Loucy (cell line): ENCODE measurements around the gene TUBD1.

Source experiments
- H2AFZ ChIP-seq: fragments of 200-600 bp; sonication (generic); 2 replicates; pipeline ENCODE4 v1.6.0; 2016; ENCODE audit warnings: antibody characterized with exemption, mild to moderate bottlenecking, low read length, moderate library complexity
- H3F3A ChIP-seq: fragments of 200-600 bp; 2 replicates; pipeline ENCODE4 v1.6.0; 2016; ENCODE audit warnings: antibody characterized with exemption, low read depth, mild to moderate bottlenecking
- H3K27me3 ChIP-seq: fragments of 200-600 bp; sonication (generic); 2 replicates; pipeline ENCODE4 v1.6.1; 2014; ENCODE audit warnings: low read length, mild to moderate bottlenecking; ENCODE audit not compliant: insufficient read depth, poor library complexity, severe bottlenecking
- H3K36me3 ChIP-seq: fragments of 200-600 bp; sonication (generic); 2 replicates; pipeline ENCODE4 v1.6.1; 2016; ENCODE audit warnings: low read length; ENCODE audit not compliant: insufficient read depth
- H3K4me1 ChIP-seq: fragments of 200-600 bp; sonication (generic); 2 replicates; pipeline ENCODE4 v1.5.1; 2014; ENCODE audit warnings: low read length, mild to moderate bottlenecking; ENCODE audit not compliant: insufficient read depth, poor library complexity, severe bottlenecking
- H3K4me2 ChIP-seq: fragments of 200-600 bp; sonication (generic); 2 replicates; pipeline ENCODE4 v1.6.0; 2014; ENCODE audit warnings: antibody characterized with exemption, low read length, low read depth, mild to moderate bottlenecking; ENCODE audit not compliant: poor library complexity, severe bottlenecking
- H3K4me3 ChIP-seq: fragments of 200-600 bp; sonication (generic); 2 replicates; pipeline ENCODE4 v1.5.1; 2014; ENCODE audit warnings: low read length, mild to moderate bottlenecking, mixed read lengths; ENCODE audit not compliant: poor library complexity, severe bottlenecking
- H3K79me2 ChIP-seq: fragments of 200-600 bp; sonication (generic); 2 replicates; pipeline ENCODE4 v1.6.1; 2014; ENCODE audit warnings: low read length; ENCODE audit not compliant: insufficient read depth
- H3K9ac ChIP-seq: fragments of 200-600 bp; sonication (generic); 2 replicates; pipeline ENCODE4 v1.6.0; 2014; ENCODE audit warnings: mild to moderate bottlenecking, low read depth, low read length, moderate library complexity; ENCODE audit not compliant: poor library complexity, severe bottlenecking
- H3K9me2 ChIP-seq: fragments of 200-600 bp; sonication (generic); replicated peaks from 2 replicates; pipeline ENCODE4 v1.6.1; 2016; ENCODE audit warnings: low read depth, low read length, mixed read lengths
- H3K9me3 ChIP-seq: fragments of 200-600 bp; sonication (generic); 2 replicates; pipeline ENCODE4 v1.6.1; 2014; ENCODE audit warnings: mild to moderate bottlenecking, antibody characterized with exemption, low read length, low read depth; ENCODE audit not compliant: insufficient read depth
- H4K20me1 ChIP-seq: fragments of 200-600 bp; sonication (generic); 2 replicates; pipeline ENCODE4 v1.6.0; 2014; ENCODE audit warnings: antibody characterized with exemption, low read length, mild to moderate bottlenecking; ENCODE audit not compliant: insufficient read depth, poor library complexity, severe bottlenecking
- CTCF ChIP-seq: fragments of 200-600 bp; sonication (generic); conservative IDR thresholded peaks from 2 replicates; pipeline ENCODE4 v1.5.1; 2014; ENCODE audit warnings: mild to moderate bottlenecking, antibody characterized with exemption, low read length
- EZH2phosphoT487 ChIP-seq: fragments of 200-600 bp; IDR thresholded peaks from 2 replicates; pipeline ENCODE4 v1.6.1; 2018; ENCODE audit warnings: antibody characterized with exemption, mild to moderate bottlenecking, moderate library complexity, borderline replicate concordance

TUBD1 gene

GRCh38 chr17:59814276-59814675 lies 78.5 kb downstream of the TUBD1 start:
- H3K9ac ChIP-seq = no peak overlapping the region

GRCh38 chr17:59812139-59812538 lies 80.6 kb downstream of the TUBD1 start:
- no peaks in the 10 kb centered on the region for H3K9me2 ChIP-seq
- H3K27me3 ChIP-seq = no peaks in the 10 kb centered on the region
- no peaks in the 10 kb centered on the region for H4K20me1 ChIP-seq
- no peak overlapping the region for H3K4me3 ChIP-seq
- TF ChIP-seq CTCF (no peak), EZH2phosphoT487 (no peak)
- H3K79me2 ChIP-seq = no peaks in the 10 kb centered on the region
- H3K9ac ChIP-seq = no peak overlapping the region
- peaks cover 5% of the 10 kb centered on the region; the same call in 1 of the 2 replicates for H3F3A ChIP-seq
- H2AFZ ChIP-seq = no peak overlapping the region
- H3K36me3 ChIP-seq = peaks cover 25% of the 10 kb centered on the region
- H3K4me1 ChIP-seq = no peaks in the 10 kb centered on the region
- no peak overlapping the region for H3K4me2 ChIP-seq
- H3K9me3 ChIP-seq = no peaks in the 10 kb centered on the region

More at GRCh38 chr17:59814276-59814675, 78.5 kb downstream of the TUBD1 start:
- Histone ChIP-seq H3K9me3 (no peaks in the 10 kb centered on the region), H3K36me3 (peaks cover 25% of the 10 kb centered on the region), H3K9me2 (no peaks in the 10 kb centered on the region), H2AFZ (no peak overlapping the region), H3K27me3 (no peaks in the 10 kb centered on the region), H3K79me2 (no peaks in the 10 kb centered on the region), H3K4me1 (no peaks in the 10 kb centered on the region), H3F3A (no peaks in the 10 kb centered on the region), H4K20me1 (no peaks in the 10 kb centered on the region), H3K4me3 (no peak overlapping the region), H3K4me2 (no peak overlapping the region)
- TF ChIP-seq CTCF = no peak
- TF ChIP-seq EZH2phosphoT487 = no peak

- H3K4me2 ChIP-seq = no peak overlapping the region
- H2AFZ ChIP-seq = no peak overlapping the region
- no peaks in the 10 kb centered on the region for H3K4me1 ChIP-seq
- no peak overlapping the region for H3K9ac ChIP-seq
- H3K79me2 ChIP-seq = no peaks in the 10 kb centered on the region
- H4K20me1 ChIP-seq = no peaks in the 10 kb centered on the region
- no peaks in the 10 kb centered on the region for H3K9me2 ChIP-seq
- H3K36me3 ChIP-seq = peaks cover 25% of the 10 kb centered on the region
- peaks cover 5% of the 10 kb centered on the region; the same call in 1 of the 2 replicates for H3F3A ChIP-seq
- no peak for TF ChIP-seq EZH2phosphoT487
- TF ChIP-seq CTCF = no peak
- H3K4me3 ChIP-seq = no peak overlapping the region
- no peaks in the 10 kb centered on the region for H3K9me3 ChIP-seq
- H3K27me3 ChIP-seq = no peaks in the 10 kb centered on the region
Observed at GRCh38 chr17:59811209-59811608, 81.5 kb downstream of the TUBD1 start.
